Trophoblast cell (in vitro differentiated cells and primary cell): Measurements from ENCODE around the gene FNBP1.

Experiments used
- DNase-seq, 2 donors: peaks; one replicate each; pipeline ENCODE4 v3.0.0-alpha.2; 2016
- H2AFZ ChIP-seq: 2 replicates; pipeline ENCODE4 v1.6.1; 2013; ENCODE audit warnings: low read length, moderate library complexity, mild to moderate bottlenecking; ENCODE audit not compliant: insufficient read depth, poor library complexity
- H2AK5ac ChIP-seq: 2 replicates; pipeline ENCODE4 v1.6.1; 2013; ENCODE audit warnings: mild to moderate bottlenecking, low read length
- H2BK120ac ChIP-seq: 2 replicates; pipeline ENCODE4 v1.6.1; 2013; ENCODE audit warnings: low read length, mild to moderate bottlenecking, moderate library complexity; ENCODE audit not compliant: insufficient read depth, poor library complexity
- H2BK12ac ChIP-seq: 2 replicates; pipeline ENCODE4 v1.6.1; 2013; ENCODE audit warnings: mild to moderate bottlenecking, low read length, moderate library complexity
- H2BK5ac ChIP-seq: 2 replicates; pipeline ENCODE4 v1.6.1; 2013; ENCODE audit warnings: low read length, low read depth, moderate library complexity, mild to moderate bottlenecking; ENCODE audit not compliant: poor library complexity
- H3K14ac ChIP-seq: 2 replicates; pipeline ENCODE4 v1.6.1; 2013; ENCODE audit warnings: mild to moderate bottlenecking, low read length
- H3K18ac ChIP-seq: 2 replicates; pipeline ENCODE4 v1.6.1; 2013; ENCODE audit warnings: mild to moderate bottlenecking, low read length
- H3K23ac ChIP-seq: 2 replicates; pipeline ENCODE4 v1.6.1; 2013; ENCODE audit warnings: low read length
- H3K27ac ChIP-seq: 2 replicates; pipeline ENCODE4 v1.5.1; 2013; ENCODE audit warnings: low read depth, mild to moderate bottlenecking, inconsistent platforms, low read length, moderate library complexity
- H3K27me3 ChIP-seq: 2 replicates; pipeline ENCODE4 v1.6.1; 2013; ENCODE audit warnings: inconsistent platforms, mild to moderate bottlenecking, low read length, moderate library complexity; ENCODE audit not compliant: insufficient read depth
- H3K36me3 ChIP-seq, 2 experiments: 1 replicate in 1 of 2; 2 replicates in 1 of 2; pipeline ENCODE4 v1.6.1; 2013; ENCODE audit warnings: low read length in 2 of 2, mild to moderate bottlenecking in 2 of 2, moderate library complexity in 1 of 2; ENCODE audit not compliant: insufficient read depth in 2 of 2, control insufficient read depth in 1 of 2
- H3K4ac ChIP-seq: 2 replicates; pipeline ENCODE4 v1.6.1; 2013; ENCODE audit warnings: low read depth, mild to moderate bottlenecking, low read length, moderate library complexity
- H3K4me1 ChIP-seq, 2 experiments: 1 replicate in 1 of 2; 2 replicates in 1 of 2; pipeline ENCODE4 v1.6.1; 2013; ENCODE audit warnings: low read length in 2 of 2, mild to moderate bottlenecking in 2 of 2, moderate library complexity in 1 of 2; ENCODE audit not compliant: insufficient read depth in 2 of 2, control insufficient read depth in 1 of 2
- H3K4me2 ChIP-seq: 2 replicates; pipeline ENCODE4 v1.6.1; 2013; ENCODE audit warnings: inconsistent platforms, mild to moderate bottlenecking, low read length, moderate library complexity
- H3K4me3 ChIP-seq: 2 replicates; pipeline ENCODE4 v1.5.1; 2013; ENCODE audit warnings: mild to moderate bottlenecking, low read depth, low read length, inconsistent platforms
- H3K79me1 ChIP-seq: one replicate; pipeline ENCODE4 v1.6.1; 2013; ENCODE audit warnings: low read length
- H3K79me2 ChIP-seq: 2 replicates; pipeline ENCODE4 v1.6.1; 2013; ENCODE audit warnings: low read length, mild to moderate bottlenecking; ENCODE audit not compliant: control insufficient read depth, insufficient read depth, poor library complexity
- H3K9ac ChIP-seq: 2 replicates; pipeline ENCODE4 v1.6.1; 2013; ENCODE audit warnings: mild to moderate bottlenecking, low read length
- H3K9me3 ChIP-seq: 2 replicates; pipeline ENCODE4 v1.6.1; 2013; ENCODE audit warnings: low read depth, mild to moderate bottlenecking, control low read depth, inconsistent platforms, low read length; ENCODE audit not compliant: insufficient read depth
- H4K12ac ChIP-seq: 2 replicates; pipeline ENCODE4 v1.6.1; 2013; ENCODE audit warnings: low read depth, mild to moderate bottlenecking, low read length, moderate library complexity
- H4K8ac ChIP-seq: 2 replicates; pipeline ENCODE4 v1.6.1; 2013; ENCODE audit warnings: low read depth, mild to moderate bottlenecking, low read length, moderate library complexity
- H4K91ac ChIP-seq: one replicate; pipeline ENCODE4 v1.6.1; 2013; ENCODE audit warnings: low read depth, mild to moderate bottlenecking, low read length, moderate library complexity
- WGBS: extraction: QIAGEN DNeasy Blood & Tissue Kit; methylation state at CpG from one replicate; pipeline ENCODE4 v1.1.7; 2013; ENCODE audit warnings: missing lambda C conversion rate; ENCODE audit not compliant: insufficient read length, insufficient coverage; ENCODE audit errors: extremely low coverage; 5-methylcytosine and 5-hydroxymethylcytosine counted together

Gene FNBP1

GRCh38 chr9:130041648-130042405 lies 1.2 kb downstream of the FNBP1 start:
- Histone ChIP-seq H2BK12ac (no peak overlapping the region), H3K79me1 (peaks cover 8% of the 10 kb centered on the region), H3K9ac (peak overlapping the region; percentile 57), H3K9me3 (peaks cover 2% of the 10 kb centered on the region), H3K23ac (no peak overlapping the region), H3K4me2 (peak overlapping the region; percentile 84), H3K14ac (peak overlapping the region; percentile 41), H4K91ac (peak overlapping the region; percentile 75), H3K79me2 (peaks cover 10% of the 10 kb centered on the region), H3K27ac (no peak overlapping the region), H2AFZ (peak overlapping the region; percentile 66), H4K12ac (no peak overlapping the region), H2BK120ac (peak overlapping the region; percentile 21), H3K36me3 (no peaks in the 10 kb centered on the region), H3K4ac (peak overlapping the region; percentile 57), H4K8ac (peak overlapping the region; percentile 26), H3K4me1 (peaks cover 2 to 6% of the 10 kb centered on the region in 2 experiments), H3K27me3 (no peaks in the 10 kb centered on the region), H2AK5ac (no peak overlapping the region), H3K4me3 (peak overlapping the region; percentile 91), H3K18ac (peak overlapping the region; percentile 30), H2BK5ac (no peak overlapping the region)
- no CpG with 5 or more reads among the region's 31 CpGs for WGBS
- peak in 1 of 2 donors; percentile 43 for DNase-seq

- H3K27ac ChIP-seq: no peak overlapping the region
- no peak overlapping the region for H3K9ac ChIP-seq
- H3K14ac ChIP-seq: no peak overlapping the region
- WGBS: no CpG with 5 or more reads among the region's 7 CpGs
- H3K4me2 ChIP-seq: no peak overlapping the region
- peaks cover 2 to 6% of the 10 kb centered on the region in 2 experiments for H3K4me1 ChIP-seq
- H2AFZ ChIP-seq: no peak overlapping the region
- no peak overlapping the region for H4K91ac ChIP-seq
- no peak overlapping the region for H4K8ac ChIP-seq
- H3K79me1 ChIP-seq: peaks cover 8% of the 10 kb centered on the region
- no peak overlapping the region for H2BK12ac ChIP-seq
- no peak overlapping the region for H2AK5ac ChIP-seq
- no peak overlapping the region for H3K23ac ChIP-seq
- H2BK5ac ChIP-seq: no peak overlapping the region
- H3K18ac ChIP-seq: no peak overlapping the region
- DNase-seq: no peak
- no peak overlapping the region for H3K4me3 ChIP-seq
- no peaks in the 10 kb centered on the region for H3K36me3 ChIP-seq
- H4K12ac ChIP-seq: no peak overlapping the region
- peaks cover 10% of the 10 kb centered on the region for H3K79me2 ChIP-seq
- peak overlapping the region; percentile 81 for H3K4ac ChIP-seq
- H2BK120ac ChIP-seq: no peak overlapping the region
- H3K9me3 ChIP-seq: peaks cover 2% of the 10 kb centered on the region
- H3K27me3 ChIP-seq: no peaks in the 10 kb centered on the region
Observed at GRCh38 chr9:130040984-130041647, 1.9 kb downstream of the FNBP1 start.

- no peak overlapping the region for H2AK5ac ChIP-seq
- H3K4me1 ChIP-seq: peaks cover 2 to 6% of the 10 kb centered on the region in 2 experiments
- H3K27me3 ChIP-seq: no peaks in the 10 kb centered on the region
- WGBS: no CpG with 5 or more reads among the region's 6 CpGs
- no peak for DNase-seq
- peaks cover 2% of the 10 kb centered on the region for H3K9me3 ChIP-seq
- H2BK120ac ChIP-seq: no peak overlapping the region
- H4K12ac ChIP-seq: no peak overlapping the region
- H2AFZ ChIP-seq: no peak overlapping the region
- H3K4me2 ChIP-seq: no peak overlapping the region
- H3K79me1 ChIP-seq: peaks cover 8% of the 10 kb centered on the region
- no peak overlapping the region for H3K27ac ChIP-seq
- H3K18ac ChIP-seq: no peak overlapping the region
- H4K8ac ChIP-seq: no peak overlapping the region
- H3K9ac ChIP-seq: no peak overlapping the region
- no peak overlapping the region for H3K23ac ChIP-seq
- no peaks in the 10 kb centered on the region for H3K36me3 ChIP-seq
- no peak overlapping the region for H2BK12ac ChIP-seq
- H4K91ac ChIP-seq: no peak overlapping the region
- peaks cover 10% of the 10 kb centered on the region for H3K79me2 ChIP-seq
- H3K14ac ChIP-seq: no peak overlapping the region
- H3K4ac ChIP-seq: no peak overlapping the region
- H3K4me3 ChIP-seq: no peak overlapping the region
- H2BK5ac ChIP-seq: no peak overlapping the region
Observed at GRCh38 chr9:130039528-130040147, 3.4 kb downstream of the FNBP1 start.

- no peak overlapping the region for H4K91ac ChIP-seq
- no peak overlapping the region for H2BK120ac ChIP-seq
- H3K27ac ChIP-seq: no peak overlapping the region
- no peaks in the 10 kb centered on the region for H3K79me1 ChIP-seq
- H4K8ac ChIP-seq: no peak overlapping the region
- H4K12ac ChIP-seq: no peak overlapping the region
- H2BK5ac ChIP-seq: no peak overlapping the region
- DNase-seq: no peak
- H3K14ac ChIP-seq: no peak overlapping the region
- no peak overlapping the region for H3K9ac ChIP-seq
- no peaks in the 10 kb centered on the region for H3K36me3 ChIP-seq
- no peaks in the 10 kb centered on the region for H3K4me1 ChIP-seq
- H2AK5ac ChIP-seq: no peak overlapping the region
- H2BK12ac ChIP-seq: no peak overlapping the region
- no peak overlapping the region for H3K4ac ChIP-seq
- H2AFZ ChIP-seq: no peak overlapping the region
- H3K79me2 ChIP-seq: peaks cover 1% of the 10 kb centered on the region
- no peak overlapping the region for H3K18ac ChIP-seq
- H3K9me3 ChIP-seq: no peaks in the 10 kb centered on the region
- no peak overlapping the region for H3K4me3 ChIP-seq
- no peak overlapping the region for H3K4me2 ChIP-seq
- H3K23ac ChIP-seq: no peak overlapping the region
- H3K27me3 ChIP-seq: no peaks in the 10 kb centered on the region
Observed at GRCh38 chr9:130036099-130036498, 6.9 kb downstream of the FNBP1 start.
